GM10248 (cell line): ENCODE measurements around the gene COL19A1.
A peak's percentile ranks its signal among the peaks of the same experiment; 100 is the strongest.

Source experiments
- CTCF ChIA-PET: fragments of 300-600 bp; sonication (Branson Sonifier 250); formaldehyde crosslinking; extraction: SDS; loops from one replicate; lab custom pipeline; 2021; ENCODE audit warnings: antibody characterized with exemption; lab: Yijun Ruan, JAX
- POLR2A ChIA-PET: fragments of 350-650 bp; sonication (Branson Sonifier 250); formaldehyde crosslinking; extraction: SDS; loops from one replicate; lab custom pipeline; 2020; ENCODE audit warnings: antibody characterized with exemption; lab: Yijun Ruan, JAX
- DNase-seq: peaks from one replicate; pipeline ENCODE4 v3.0.0; 2012; ENCODE audit errors: extremely low spot score
- CTCF ChIP-seq: IDR thresholded peaks from 2 replicates; pipeline ENCODE4 v1.5.1; 2012; ENCODE audit warnings: mild to moderate bottlenecking, low read depth; ENCODE audit errors: extremely low read depth, missing control alignments, control extremely low read depth

Gene COL19A1

GRCh38 chr6:69866351-69866769 is at the start of gene COL19A1:
TSS of gene COL19A1 (plus strand) at chr6:69866556. CDS start at chr6:69879568, 13,012 bp downstream.
- ChIA-PET CTCF (interaction anchor here (1.0 to 2.8 kb wide), 11 partner anchors 10 to 241 kb away, joined by 3 to 11 read pairs (median 4); partner anchors contain the start of gene LMBRD1), POLR2A (no interaction called here)
- peak; percentile 43 for DNase-seq
- TF ChIP-seq CTCF, result no peak

- ChIA-PET CTCF (interaction anchor here (1.2 to 6.5 kb wide), 3 partner anchors 17 to 292 kb away, joined by 3 to 79 read pairs (median 4); partner anchors contain the start of gene LMBRD1), POLR2A (no interaction called here)
- no peak for DNase-seq
- TF ChIP-seq CTCF, result no peak
These were observed 49.8 kb upstream of the COL19A1 start for GRCh38 chr6:69816569-69816968.

GRCh38 chr6:69817358-69817757 is 49.0 kb upstream of the COL19A1 start:
- ChIA-PET CTCF (interaction anchor here (1.9 to 6.5 kb wide), 2 partner anchors 18 to 291 kb away, joined by 4 to 79 read pairs; partner anchors contain the start of gene LMBRD1), POLR2A (no interaction called here)

GRCh38 chr6:69818223-69818930 is 48.0 kb upstream of the COL19A1 start:
- TF ChIP-seq CTCF, result peak; percentile 2
- ChIA-PET POLR2A (no interaction called here), CTCF (interaction anchor here (1.0 to 3.2 kb wide), 3 partner anchors 21 to 105 kb away, joined by 3 to 12 read pairs (median 3); partner anchors contain the start of gene LMBRD1)
- no peak for DNase-seq

More at GRCh38 chr6:69817358-69817757, 49.0 kb upstream of the COL19A1 start:
- DNase-seq, result no peak
- TF ChIP-seq CTCF, result no peak

- no peak for DNase-seq
- TF ChIP-seq CTCF, result no peak
- ChIA-PET POLR2A (no interaction called here), CTCF (interaction anchor here (1.0 to 3.2 kb wide), 4 partner anchors 15 to 104 kb away, joined by 3 to 12 read pairs (median 3); partner anchors contain the start of gene LMBRD1)
These were observed 47.2 kb upstream of the COL19A1 start for GRCh38 chr6:69819138-69819537.

GRCh38 chr6:69820018-69820417 is 46.3 kb upstream of the COL19A1 start:
- TF ChIP-seq CTCF, result no peak
- CTCF ChIA-PET, result interaction anchor here (1.0 to 3.2 kb wide), 3 partner anchors 13 to 23 kb away, joined by 3 to 12 read pairs (median 3); partner anchors contain the start of gene LMBRD1
- DNase-seq, result no peak
- POLR2A ChIA-PET, result no interaction called here
